Transverse colon (tissue), 4 donors: ENCODE measurements around the gene ORC5. TPM values are rescaled to one million over a fixed set of nuclear protein-coding genes. Genes with fewer than 3 reads are reported as not detected.

Experiments
- DNase-seq: peaks from one replicate; pipeline ENCODE4 v3.0.0-alpha.2; 2019
- H3K27ac ChIP-seq, 4 donors: fragments of 200-600 bp; sonication (generic); 2 replicates each; pipeline ENCODE4 v1.5.1; 2016 to 2018; ENCODE audit warnings: inconsistent platforms in 4 of 4
- H3K27me3 ChIP-seq: fragments of 200-600 bp; sonication (generic); 2 replicates; pipeline ENCODE4 v1.5.1; 2017; ENCODE audit warnings: inconsistent platforms
- H3K36me3 ChIP-seq, 4 donors: fragments of 200-600 bp; sonication (generic); 2 replicates each; pipeline ENCODE4 v1.5.1; 2017 to 2019; ENCODE audit warnings: inconsistent platforms in 4 of 4
- H3K4me1 ChIP-seq, 4 donors: fragments of 200-600 bp; sonication (generic); 2 replicates each; pipeline ENCODE4 v1.5.1; 2017 to 2020; ENCODE audit warnings: inconsistent platforms in 4 of 4
- H3K4me3 ChIP-seq, 4 donors: fragments of 200-600 bp; sonication (generic); 1 replicate in 1 of 4; 2 replicates in 3 of 4; pipeline versions ENCODE4 v1.5.1 to v1.6.1; 2017 to 2019; ENCODE audit warnings: inconsistent platforms in 4 of 4
- H3K9me3 ChIP-seq, 2 donors: fragments of 200-600 bp; sonication (generic); 2 replicates each; pipeline ENCODE4 v1.5.1; 2017 to 2019; ENCODE audit warnings: inconsistent platforms in 2 of 2
- EP300 ChIP-seq: sonication (generic); formaldehyde crosslinking; IDR thresholded peaks from one replicate; pipeline ENCODE4 v1.6.1; 2017; ENCODE audit warnings: antibody characterized with exemption, low read depth
- POLR2A ChIP-seq: fragments of 450-650 bp; IDR thresholded peaks from one replicate; pipeline ENCODE4 v1.6.1; 2016; ENCODE audit warnings: antibody characterized with exemption, mild to moderate bottlenecking, moderate library complexity
- POLR2AphosphoS5 ChIP-seq, 3 donors: sonication (generic); formaldehyde crosslinking; IDR thresholded peaks; one replicate each; pipeline ENCODE4 v1.6.1; 2016; ENCODE audit warnings: antibody characterized with exemption in 3 of 3
- WGBS, 2 donors: methylation state at CpG; one replicate each; pipeline ENCODE4 v1.1.5; 2018; ENCODE audit warnings: low coverage in 1 of 2; 5-methylcytosine and 5-hydroxymethylcytosine counted together
- in situ Hi-C, 4 donors: fragments of 200-750 bp; cut with MboI; loops; one replicate each; pipeline versions ENCODE4 v1.15.0 to v1.15.1; 2017; ENCODE audit warnings: low sequenced_read_pairs in 3 of 4, low pct_ligation_motif_present in 1 of 4, low pct_unique_long_range_greater_than_20kb in 1 of 4
- intact Hi-C: fragments of 100-400 bp; cut with DNase I; formaldehyde crosslinking; loops from one replicate; pipeline ENCODE4 v1.15.1; 2023; ENCODE audit warnings: low total_unique reads
- total RNA-seq, 4 donors: library from RNA; depleted of rRNA; stranded (reverse); fragments of >200 nt; gene quantifications; one replicate each; pipeline ENCODE4 v1.1.0, GENCODE V29; 2016
- TF ChIP-seq, protein P1 (sequence below), 5 experiments: fragments of 200-600 bp in 3 of 5; fragments of 450-650 bp in 2 of 5; sonication (generic) in 3 of 5; IDR thresholded peaks; 1 replicate in 2 of 5; 2 replicates in 3 of 5; pipeline ENCODE4 v1.5.1; 2016 to 2017; ENCODE audit warnings: antibody characterized with exemption in 5 of 5, inconsistent platforms in 3 of 5, mild to moderate bottlenecking in 2 of 5, moderate library complexity in 1 of 5

Gene ORC5
- total RNA-seq, 4 donors from 2014 or later = 9.0 to 18.7 (median 11.3) TPM

DNA sequence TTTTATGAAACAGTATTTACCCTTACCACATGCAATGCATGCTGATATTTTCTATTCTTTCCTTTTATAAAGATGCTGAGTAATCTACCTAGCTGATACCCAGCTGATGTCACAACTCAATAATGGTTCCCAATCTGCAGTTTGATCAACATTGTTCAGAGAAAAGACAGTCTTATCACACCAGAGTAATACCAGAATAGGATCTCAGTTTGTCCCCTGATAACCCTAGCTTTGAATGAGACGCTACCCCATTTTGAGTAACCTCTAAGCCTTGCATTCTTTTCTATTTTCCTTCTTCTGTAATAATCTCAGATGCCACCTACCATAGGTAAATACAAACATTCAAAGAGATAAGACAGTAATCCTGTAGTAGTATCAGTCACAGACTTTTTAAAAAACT, 118.8 kb downstream of the ORC5 start:
- no peak for DNase-seq
- no peaks in the 10 kb centered on the region for H3K9me3 ChIP-seq
- intact Hi-C loops (no loop called here), in situ Hi-C loops (no loop called here)
- no peaks in the 10 kb centered on the region for H3K36me3 ChIP-seq
- peaks cover 3% of the 10 kb centered on the region for H3K27me3 ChIP-seq
- WGBS, 2 donors = 47 to 57% methylated on average over 1 of the region's 1 CpG
- TF ChIP-seq POLR2AphosphoS5 (IDR thresholded peaks at IDR 0.05) (no peak), POLR2A (no peak), EP300 (no peak)
- TF ChIP-seq, protein P1, sequence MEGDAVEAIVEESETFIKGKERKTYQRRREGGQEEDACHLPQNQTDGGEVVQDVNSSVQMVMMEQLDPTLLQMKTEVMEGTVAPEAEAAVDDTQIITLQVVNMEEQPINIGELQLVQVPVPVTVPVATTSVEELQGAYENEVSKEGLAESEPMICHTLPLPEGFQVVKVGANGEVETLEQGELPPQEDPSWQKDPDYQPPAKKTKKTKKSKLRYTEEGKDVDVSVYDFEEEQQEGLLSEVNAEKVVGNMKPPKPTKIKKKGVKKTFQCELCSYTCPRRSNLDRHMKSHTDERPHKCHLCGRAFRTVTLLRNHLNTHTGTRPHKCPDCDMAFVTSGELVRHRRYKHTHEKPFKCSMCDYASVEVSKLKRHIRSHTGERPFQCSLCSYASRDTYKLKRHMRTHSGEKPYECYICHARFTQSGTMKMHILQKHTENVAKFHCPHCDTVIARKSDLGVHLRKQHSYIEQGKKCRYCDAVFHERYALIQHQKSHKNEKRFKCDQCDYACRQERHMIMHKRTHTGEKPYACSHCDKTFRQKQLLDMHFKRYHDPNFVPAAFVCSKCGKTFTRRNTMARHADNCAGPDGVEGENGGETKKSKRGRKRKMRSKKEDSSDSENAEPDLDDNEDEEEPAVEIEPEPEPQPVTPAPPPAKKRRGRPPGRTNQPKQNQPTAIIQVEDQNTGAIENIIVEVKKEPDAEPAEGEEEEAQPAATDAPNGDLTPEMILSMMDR (IDR thresholded peaks at IDR 0.05) = no peak
- no peak overlapping the region for H3K27ac ChIP-seq
- H3K4me3 ChIP-seq = no peak overlapping the region
- H3K4me1 ChIP-seq = no peaks in the 10 kb centered on the region

Other genes starting within 250 kb of the ORC5 start
- gene RELN, start 218.4 kb downstream of the ORC5 start, total RNA-seq = 1 to 10 TPM in 2 of 4 donors, under 1 TPM in 1, not detected in 1; 1.00 to 2.7 (median 1.5) TPM
- gene LHFPL3, start 120.6 kb upstream of the ORC5 start, total RNA-seq = under 1 TPM in 3 of 4 donors, not detected in 1; 0.27 to 0.80 (median 0.32) TPM